NCI-H774 (cell line): ENCODE data around the gene TCF7L2.

ENCODE experiments used
- DNase-seq: peaks from one replicate; lab custom pipeline; 2025; lab: John Stamatoyannopoulos, UW

Gene TCF7L2

DNA sequence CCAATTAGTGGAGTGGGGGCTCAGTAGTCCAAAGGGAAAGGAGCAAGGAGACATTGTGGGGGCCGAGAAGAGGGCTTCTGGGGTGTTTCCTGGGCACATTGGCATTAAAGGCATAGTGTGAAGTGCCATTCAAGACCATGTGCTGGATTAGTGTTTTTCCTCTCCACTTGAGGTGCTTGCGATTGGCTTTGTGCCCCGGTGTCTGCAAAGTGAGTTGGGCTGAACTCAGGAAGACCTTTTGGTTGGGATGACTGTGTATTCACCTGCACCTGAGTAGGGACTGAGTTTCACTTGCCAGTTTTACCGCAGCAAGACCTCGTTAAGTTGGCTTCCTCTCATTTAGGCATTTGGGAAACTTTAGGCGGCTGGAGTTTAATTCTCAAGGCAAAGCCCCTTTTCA, 73.0 kb downstream of the TCF7L2 start:
- DNase-seq: no peak

DNA sequence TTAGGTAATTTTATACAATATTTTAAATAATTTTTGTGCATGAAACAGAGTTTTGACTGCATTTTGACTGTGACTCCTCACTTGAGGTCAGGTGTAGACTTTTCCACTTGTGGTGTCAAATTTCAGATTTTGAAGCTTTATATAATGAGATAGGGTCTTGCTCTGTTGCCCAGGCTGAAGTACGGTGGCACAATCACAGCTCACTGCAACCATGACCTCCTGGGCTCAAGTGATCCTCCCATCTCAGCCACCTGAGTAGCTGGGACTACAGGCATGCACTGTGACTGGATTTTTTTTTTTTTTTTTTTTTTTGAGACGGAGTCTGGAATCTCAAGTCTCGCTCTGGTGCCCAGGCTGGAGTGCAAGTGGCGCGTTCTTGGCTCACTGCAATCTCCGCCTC, 74.9 kb downstream of the TCF7L2 start:
- DNase-seq: no peak

DNA sequence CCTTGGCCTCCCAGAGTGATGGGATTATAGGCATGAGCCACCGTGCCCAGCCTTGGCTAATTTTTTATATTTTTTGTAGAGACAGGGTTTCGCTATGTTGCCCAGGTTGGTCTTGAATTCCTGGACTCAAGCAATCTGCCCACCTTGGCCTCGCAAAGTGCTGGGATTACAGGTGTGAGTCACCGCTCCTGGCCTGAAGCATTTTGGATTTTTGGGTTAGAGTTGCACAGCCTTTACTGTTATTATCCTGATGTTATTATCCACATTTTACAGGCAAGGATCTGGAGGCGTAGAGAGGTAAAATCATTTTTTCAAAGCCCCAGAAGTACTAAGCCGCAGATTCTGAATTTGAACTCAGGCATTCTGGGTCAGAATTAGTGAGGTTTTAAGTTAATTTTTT, 75.4 kb downstream of the TCF7L2 start:
- DNase-seq: no peak

DNA sequence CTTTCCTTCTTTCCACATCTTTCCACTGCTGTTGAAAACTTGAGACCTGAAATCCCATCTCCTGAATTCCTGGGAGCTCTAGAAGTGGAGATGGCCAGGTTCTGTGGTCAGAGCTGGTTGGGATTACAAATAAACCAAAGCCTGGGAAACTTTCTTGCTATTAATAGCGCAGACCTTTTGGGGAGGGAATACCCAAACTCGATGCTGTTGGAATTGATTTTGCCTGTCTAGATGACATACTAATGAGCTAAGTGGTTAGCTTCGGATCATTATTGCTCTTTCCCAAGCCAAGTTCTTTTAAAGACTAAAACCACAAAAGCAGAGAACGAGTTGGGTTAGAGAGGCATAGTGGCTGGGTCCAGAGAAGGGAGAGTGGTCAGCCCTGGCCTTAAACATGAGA, 76.6 kb downstream of the TCF7L2 start:
- no peak for DNase-seq

DNA sequence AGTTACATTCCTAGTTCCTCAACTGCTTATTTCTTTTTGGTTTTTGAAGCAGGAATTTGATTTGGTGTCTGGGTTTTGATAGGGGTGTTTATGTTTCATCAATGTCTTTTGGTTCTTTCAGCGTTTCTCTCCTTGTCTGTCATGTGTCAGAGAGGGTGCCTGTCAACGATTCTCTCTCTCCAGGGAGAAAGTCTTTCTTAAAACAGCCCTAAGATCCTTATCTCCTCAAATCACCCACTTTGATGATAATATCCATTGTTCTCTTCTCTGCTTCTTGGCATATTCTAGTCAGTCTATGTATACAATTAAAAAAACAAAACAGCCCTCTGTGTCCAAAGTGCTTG, 77.2 kb downstream of the TCF7L2 start:
- no peak for DNase-seq

DNA sequence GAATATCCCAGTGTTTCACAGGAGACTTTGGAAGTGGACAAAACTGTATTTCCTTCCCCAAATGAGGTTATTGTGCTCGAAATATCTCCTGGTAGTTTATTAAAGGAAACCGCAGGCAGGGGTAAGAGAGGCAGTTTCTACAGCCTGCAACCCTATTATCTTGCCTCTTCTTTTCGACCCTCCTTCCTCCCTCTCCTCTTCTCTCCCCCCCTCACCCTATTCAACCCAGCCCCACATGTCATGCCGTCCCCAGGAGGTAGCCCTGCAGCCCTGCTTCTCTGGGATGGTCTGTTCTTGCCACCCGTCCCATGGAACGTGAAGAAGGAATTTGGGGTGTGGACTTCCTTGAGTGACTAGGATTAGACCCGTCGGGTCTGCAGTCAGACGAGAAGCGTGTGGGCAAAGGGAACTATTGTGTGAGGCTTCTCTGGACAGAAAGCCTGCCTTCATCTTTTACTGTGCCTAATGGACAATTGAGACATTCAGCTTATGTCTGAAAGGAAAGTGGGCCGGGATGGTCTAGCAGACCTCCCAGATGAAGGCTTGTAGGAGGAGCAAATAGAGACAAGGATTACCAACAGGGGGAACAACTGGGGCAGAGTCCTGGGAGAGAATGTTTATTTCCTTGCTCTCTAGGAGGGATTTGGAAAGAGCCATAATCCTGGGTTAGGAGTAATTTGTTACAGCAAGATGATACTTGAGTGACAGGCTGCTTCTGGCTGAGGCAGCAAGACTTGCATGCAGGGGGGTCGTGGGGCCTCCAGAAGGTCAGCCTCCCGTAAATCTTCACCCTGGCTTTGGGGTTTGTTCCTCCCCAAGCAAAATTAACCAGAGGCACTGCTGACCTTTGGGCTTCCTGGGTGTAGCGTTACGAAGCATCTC, 77.8 kb downstream of the TCF7L2 start:
- no peak for DNase-seq

DNA sequence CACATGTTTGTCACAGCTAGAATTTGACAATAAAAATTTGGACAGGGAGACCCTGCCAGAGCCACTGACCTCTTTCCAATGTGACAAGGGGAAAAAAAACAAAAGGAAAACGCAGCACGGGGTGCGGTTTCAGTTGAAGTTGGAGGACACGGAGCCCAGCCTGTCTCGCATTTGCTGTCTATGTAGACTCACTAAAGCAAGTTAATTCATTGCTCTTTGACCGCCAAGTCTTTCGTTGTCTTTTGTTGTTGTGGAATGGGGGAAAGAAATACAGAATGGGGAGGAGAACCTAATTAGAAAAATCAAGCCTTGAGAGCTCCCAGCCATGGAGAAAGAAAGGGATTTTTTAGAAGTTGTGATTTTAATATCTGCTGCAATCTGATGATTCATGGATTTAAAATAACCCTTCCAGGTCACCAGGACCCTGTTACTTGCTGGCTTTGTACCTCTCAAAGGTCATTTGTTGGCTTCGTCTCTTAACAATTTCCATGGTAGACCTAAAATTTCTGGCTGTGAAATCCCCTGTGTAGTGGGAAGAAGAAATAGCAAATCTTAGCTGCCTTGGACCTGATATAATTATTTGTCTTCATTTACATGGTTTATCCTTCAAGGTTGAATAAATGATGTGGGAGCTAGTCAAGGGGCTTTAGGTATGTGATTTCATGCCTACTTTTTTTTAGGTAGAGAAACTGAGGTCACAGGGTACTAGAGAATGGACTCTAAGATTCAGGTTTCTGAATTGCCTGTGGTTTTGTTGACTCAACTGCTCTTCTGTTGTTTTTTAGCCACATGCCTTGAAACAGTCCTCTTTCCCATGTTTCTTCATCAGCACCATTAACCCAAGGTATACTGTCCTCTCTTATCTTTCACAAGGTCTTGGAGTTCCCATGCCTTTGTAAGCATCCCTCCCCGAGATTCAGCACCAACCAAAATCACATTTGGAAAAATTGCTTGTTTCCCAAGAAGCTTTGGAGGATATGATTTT, 78.7 kb downstream of the TCF7L2 start:
- DNase-seq: no peak

DNA sequence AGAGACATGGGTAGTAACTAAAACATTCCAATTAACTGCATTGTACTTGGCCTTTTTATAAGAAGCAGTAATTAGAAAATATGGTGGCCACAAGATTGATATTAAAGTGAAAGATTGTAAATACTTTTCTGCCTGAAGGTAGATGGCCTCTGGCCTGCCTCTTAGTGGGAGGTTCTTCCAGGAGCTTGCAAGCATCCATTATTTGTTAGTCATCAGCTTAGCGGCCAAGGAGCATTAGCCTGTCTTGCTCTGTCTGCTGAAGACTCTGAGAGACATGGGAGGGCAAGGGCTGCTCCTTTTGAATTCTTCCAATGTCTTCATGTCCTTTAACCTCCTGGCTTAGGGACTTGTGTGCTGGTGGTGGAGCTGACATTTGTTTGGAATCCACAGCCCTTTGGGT, 80.4 kb downstream of the TCF7L2 start:
- DNase-seq: no peak

DNA sequence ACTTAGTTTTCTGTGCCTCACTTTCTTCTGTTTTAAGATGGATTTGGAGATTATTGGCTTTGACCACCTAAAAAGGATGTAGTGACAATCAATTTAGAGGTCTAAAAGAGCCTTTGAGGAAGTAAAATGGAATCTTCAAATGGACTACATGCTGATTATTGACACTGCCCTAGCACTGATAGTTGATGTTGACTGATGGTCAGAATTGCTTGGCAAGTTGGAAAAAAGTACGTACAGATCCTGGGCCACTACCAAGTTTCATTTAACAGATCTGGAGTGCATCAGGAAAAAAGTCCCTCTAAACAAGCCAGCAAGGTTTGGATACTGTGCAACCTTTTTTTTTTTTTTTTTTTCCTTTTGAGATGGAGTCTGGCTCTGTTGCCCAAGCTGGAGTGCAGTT, 81.1 kb downstream of the TCF7L2 start:
- DNase-seq: no peak

DNA sequence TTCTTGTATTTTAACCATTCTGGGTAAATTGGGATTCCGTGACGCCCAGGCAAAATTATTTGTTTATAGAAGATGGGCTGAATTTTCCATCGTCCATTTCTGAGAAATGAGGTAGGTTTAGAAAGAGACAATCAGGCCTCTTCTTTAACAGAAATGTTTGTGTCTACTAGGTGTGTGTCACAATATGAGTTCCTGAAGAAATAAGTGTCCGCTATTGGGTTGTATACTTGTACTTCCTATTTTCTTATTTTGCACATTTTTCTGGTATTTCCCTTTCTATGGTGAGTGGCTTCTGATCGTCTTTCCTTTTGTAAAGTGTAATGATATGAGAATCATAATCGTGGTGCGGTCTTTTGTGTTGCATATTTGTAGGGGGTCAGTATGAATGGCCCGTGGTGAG, 83.9 kb downstream of the TCF7L2 start:
- no peak for DNase-seq

DNA sequence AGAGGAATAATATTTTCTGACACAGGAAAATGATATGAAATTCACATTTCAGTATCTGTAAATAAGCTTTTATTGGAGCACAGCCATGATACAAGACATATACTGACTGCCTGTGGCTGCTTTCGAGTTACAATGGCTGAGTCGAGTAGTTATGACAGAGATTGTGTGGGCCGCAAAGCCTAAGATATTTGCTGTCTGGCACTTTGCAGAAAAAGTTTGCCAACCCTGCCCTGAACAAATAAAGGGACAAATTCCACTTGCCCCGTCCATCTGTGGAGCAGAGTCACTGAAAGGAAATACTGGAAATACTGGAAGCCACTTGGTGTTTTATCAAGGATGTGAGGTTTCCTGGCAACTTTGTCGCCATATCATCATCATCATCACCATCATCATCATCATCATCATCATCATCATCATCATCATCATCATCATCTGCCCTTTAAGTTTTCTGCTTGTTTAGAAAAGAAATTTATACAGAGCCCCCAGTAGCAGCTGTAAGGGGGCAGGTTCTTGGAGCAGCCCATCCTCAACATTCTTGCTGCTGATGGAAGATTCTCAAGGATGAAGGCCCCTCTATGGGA, 85.8 kb downstream of the TCF7L2 start:
- no peak for DNase-seq

DNA sequence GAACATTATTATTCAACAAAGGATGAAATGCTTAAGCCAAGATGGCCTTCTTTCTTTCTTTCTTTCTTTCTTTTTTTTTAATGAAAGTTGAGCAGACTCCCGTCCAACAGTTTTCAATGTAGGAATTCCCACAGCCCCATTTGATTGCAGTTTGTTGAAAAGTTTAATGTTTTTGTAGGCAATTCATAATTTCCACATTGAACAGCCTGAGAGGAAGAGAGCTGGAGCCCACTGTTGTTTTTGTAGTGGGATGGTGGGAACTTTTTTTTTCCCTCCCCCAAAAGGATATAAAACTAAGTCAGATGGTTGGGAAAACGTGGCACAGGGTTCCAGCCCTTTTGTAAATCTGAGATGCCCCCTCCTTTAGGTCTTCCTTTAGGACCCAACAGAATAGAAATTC, 86.6 kb downstream of the TCF7L2 start:
- DNase-seq: no peak

DNA sequence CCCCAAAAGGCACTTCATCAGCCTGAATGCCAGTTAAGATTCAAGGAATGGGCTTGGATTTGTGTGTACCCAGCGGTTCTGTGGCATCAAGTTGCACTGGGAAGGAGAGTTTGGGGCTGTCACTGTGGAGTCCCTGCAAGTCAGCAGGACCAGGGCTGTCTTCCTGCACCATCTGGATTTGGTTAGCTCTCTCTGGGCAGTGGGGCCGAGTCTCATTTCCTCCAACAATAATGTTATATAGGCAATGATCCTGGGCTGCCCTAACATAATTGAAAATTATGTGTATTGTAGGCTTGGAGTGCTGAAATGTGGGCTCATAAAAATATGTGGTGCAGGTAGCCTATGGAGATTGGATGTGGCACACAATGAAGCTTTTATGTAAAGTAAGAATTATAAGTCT, 87.2 kb downstream of the TCF7L2 start:
- DNase-seq: no peak

DNA sequence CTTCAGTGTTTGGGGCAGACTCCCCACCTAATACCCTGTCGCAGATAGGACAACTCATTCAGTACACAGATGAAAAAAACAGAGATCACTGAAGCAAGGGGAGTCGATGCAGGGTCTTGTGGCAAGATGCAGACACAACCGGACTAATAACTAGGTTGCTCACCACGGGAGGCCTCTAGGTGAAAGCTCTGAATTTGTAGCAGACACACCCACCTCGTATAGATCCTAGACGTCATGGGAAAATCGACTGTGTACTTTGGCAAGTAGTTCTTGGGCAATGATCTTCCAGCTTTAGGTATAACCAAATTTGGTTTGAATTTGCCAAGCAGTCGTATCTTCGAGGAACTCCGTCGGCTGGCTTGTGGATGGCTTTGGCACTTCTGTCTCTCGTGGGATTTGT, 88.1 kb downstream of the TCF7L2 start:
- no peak for DNase-seq

DNA sequence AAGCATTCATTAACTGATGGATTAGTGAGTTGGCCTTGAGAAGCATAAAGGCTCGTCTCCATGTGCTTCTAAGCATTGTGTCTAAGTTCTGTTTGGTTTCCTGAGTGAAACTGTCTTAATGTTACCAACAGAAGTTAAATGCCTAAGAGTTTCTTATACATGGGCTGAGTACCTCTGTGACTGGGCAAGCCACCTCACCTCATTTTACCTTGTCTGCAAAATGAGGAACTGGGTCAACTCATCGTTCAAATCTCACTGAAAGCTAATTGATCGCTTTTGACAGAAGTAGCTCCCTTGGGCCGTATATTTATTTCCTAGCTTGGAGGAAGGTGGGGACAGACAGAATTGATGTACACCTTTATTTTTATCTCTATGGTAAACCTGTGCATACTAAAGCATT, 88.9 kb downstream of the TCF7L2 start:
- no peak for DNase-seq

DNA sequence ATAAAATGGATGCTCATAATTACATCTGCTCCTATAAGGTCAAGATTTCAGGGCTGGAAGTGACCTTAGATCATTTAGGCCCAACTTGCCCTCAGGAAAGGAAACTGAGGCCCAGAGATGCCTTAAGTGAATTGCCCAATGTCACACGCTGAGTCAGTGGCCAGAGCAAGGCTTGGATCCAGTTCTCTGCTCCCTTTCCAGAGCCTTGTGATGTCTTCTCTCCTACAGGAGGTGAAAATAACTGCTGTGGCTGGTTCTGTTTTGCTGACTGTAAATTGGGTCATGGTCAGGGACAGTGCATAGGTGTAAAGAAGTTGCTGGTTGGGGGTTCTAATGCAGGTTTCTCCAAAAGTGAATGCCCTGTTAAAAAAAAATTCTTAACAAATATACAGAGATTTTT, 91.3 kb downstream of the TCF7L2 start:
- no peak for DNase-seq

DNA sequence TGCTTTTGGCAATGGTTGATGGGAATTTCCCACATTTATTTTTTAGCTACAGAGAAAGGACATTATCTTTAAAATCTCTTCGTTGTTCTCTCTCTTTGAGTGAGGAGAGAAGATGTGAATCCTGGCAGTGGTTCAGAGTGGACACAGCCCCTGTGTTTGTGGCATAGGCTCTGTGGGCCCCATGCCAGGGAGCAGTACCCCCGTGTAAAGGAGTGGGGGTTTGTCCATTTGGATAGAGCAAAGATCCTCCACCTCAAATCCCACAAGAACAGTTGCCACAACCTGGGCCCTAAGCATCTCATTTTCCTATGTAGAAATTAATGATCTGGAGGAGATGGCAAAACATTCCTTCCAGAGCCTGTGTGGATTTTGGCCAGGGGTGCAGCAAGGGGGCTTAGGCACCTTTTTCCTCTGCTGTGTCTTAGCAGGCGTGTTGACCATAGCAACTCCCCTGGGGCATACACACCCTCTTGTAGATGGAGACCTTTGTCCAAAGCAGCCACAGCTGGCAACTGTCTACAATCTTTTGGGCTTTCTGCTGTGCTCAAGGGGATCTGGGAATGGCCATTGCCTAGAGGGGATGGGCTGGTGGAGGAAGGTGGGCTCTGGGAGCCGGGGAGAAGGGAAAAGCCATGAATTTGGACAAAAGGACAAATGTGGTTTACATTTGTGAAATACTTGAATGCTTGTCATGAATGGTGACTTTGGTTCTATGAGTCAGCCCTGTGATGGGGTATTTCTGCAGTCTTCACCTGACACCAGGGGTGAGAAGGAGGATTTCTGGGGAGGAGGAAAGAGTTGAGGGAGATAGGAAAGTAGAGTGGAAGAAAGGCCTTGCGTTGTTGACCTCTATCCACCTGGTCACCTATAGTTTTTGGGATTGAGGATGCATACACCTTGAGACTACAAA, 92.0 kb downstream of the TCF7L2 start:
- DNase-seq: no peak

DNA sequence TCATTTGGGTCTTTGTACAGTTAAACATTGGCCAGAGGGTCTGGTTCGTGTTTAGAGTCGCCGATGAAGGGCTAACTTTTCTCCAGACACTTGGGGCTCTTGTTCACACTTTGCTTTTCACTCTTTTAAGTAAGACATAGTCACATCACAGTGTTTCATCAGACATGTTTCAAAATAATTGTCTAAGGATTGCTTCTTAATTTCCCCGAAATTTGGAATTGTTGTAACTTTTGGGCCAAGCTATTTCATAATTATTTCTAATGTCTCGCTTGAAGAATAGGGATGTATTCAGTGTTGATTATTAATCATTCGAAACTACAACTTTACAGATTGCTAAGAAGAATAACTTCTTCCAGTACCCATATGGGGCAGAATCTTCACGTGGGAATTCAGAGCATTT, 92.8 kb downstream of the TCF7L2 start:
- no peak for DNase-seq

DNA sequence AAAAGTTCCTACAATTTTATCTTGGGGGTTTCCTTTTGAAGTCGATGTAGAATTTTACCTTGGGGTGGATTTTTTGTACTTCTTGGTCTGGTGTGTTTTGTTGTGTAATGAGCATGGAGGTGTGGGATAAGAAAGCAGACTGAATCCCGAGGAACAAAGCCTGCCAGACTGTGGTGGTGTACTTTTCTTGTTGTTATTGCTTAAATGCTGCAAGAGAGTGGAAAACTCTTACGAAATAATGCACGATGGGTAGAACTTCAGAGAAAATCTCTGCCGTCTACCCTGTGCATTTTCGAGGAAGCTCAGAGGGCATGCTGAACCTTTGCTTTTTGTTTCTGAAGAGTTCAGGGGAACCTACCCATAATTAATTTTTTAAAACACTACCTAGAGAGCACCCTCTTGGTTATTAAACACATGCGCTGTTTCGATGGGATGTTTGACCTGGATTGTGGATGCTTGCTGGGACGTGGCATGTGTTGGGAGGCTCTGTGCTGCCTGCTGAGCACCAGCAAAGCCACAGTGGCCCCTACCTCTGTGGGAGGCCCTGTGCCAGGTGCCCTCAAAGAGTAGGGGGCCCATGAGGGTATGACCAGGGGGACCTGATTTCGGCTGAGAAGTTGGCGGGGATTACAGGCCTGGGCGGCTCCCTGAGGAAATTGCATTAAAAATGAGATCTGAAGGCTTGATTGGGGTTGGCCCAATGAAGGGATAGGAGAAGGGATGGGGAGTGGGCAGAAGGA, 94.1 kb downstream of the TCF7L2 start:
- no peak for DNase-seq

DNA sequence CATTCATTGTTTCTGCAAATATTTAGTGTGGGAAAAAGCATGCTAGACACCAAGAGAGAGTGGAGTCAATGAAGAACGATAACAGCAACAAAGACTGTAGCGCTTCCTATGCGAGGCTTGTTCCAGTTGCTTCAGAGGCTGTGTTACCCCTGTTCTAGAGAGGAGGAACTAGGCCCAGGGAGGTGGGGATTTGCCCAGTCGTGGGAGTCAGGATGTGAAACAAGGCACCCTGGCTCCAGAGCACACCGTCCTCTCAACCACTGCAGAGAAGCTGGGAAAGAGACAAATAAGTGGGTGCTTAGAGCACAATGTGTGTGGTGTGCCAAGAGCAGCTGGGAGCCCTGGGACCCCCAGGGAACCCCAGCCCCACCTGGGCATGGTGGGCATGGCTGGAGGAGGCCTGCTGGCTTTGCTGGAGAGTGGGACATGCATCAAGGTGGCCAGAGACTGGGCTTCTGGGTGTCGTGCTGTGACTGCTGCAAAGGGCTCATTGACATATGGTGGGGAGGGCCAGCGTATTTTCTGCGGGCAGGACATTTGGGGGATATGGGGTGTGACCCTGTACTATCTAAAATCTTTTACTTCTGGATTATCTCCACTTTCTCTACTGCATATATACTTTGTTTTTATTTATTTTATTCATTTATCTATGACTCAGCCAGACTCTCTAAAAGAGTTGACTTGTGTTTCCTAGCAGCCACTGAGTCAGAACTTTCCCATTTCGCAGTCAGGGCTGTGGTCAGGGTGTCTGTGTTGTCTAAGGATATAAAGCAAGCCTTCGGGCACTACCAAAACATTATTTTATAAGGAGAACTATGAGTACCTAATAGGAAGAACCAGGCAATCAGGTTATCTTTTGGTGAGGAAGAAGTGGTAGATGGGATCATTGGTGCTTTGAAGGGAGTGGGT, 95.4 kb downstream of the TCF7L2 start:
- no peak for DNase-seq
